ENCODE data around the gene CFAP73.

DNA sequence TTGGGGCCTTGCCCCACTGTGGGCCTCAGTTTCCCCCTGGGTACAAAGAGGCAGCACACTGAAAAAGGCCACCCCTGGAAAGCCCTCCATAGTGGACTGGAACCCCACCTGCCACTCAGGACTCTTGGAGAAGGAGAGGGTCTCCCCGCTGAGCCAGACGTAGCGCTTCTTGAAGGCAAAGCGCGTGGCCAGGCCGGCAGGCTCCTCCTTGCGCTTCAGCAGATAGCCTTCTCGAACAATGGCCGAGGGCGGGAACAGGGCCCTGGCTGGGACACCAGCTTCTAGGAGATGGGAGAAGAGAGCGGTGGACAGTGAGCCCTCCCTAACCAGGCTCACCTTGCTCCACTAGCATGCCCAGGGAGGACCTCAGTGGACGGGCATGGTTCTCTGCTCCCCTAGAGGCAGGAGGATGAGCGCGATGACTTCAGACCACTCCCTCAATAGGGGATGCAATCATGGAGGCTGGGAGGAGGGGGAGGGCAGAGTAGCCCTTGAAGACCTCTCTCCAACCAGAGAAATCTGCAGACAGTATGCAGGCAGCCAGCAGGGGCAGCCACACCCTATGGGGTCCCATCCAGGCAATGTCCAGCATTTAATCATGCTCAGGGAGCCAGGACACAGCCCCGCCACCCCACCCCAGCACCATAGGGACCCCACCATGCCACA, 43.8 kb upstream of the CFAP73 start:
- TF ChIP-seq GATA3 (IDR thresholded peaks at IDR 0.05; ENCODE audit: low read depth, low read length) (no peak), GATA2 (IDR thresholded peaks at IDR 0.05; ENCODE audit: low read depth, low read length) (no peak)

Measured in SH-SY5Y (cell line).